GM10847 (cell line): ENCODE measurements around the gene HOXC4.

Experiments used
- POLR2A ChIP-seq: IDR thresholded peaks from 2 replicates; pipeline ENCODE4 v1.6.1; 2011; ENCODE audit not compliant: insufficient read length; ENCODE audit errors: extremely low read depth

The HOXC4 gene

DNA sequence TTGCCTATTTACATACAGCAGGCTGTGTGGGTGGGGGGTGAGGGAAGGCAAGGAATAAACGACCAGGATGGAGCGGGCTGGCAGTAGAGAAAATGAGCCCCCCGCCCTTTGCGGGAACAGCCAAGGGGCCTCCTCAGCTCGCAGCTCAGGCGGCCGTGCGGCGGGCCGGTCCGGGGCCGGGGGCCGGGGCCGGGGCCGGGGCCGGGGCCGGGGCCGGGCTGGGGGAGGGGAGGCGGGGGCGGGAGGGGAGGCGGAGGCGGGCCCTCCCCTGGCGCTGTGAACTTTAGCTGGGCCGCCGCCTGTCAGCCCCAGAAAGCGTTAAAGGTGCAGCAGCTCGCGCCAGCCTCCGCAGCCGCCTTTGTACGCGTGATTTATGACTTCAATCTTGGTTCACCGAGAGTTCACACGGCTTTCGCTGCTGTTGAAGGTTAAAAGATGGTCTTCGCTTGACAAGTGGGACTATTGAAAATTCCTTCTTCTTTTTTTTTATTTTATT, 28.8 kb downstream of the HOXC4 start:
- no peak for TF ChIP-seq POLR2A
